Left hindlimb (tissue), 1 donor: ENCODE data around the gene CAPN10.
"Not testable (repeated sequence)": the region's sequence is repeated elsewhere in the genome, so short reads cannot be mapped to it uniquely, and the experiment has no call there.

Experiments used
- DNase-seq: peaks from one replicate; pipeline ENCODE4 v3.0.0-alpha.2; 2018

Gene CAPN10

GRCh38 chr2:240604291-240604938 lies 17.9 kb downstream of the CAPN10 start:
- DNase-seq: peak; percentile 63

- peak; percentile 33 for DNase-seq
These were observed 18.6 kb downstream of the CAPN10 start for GRCh38 chr2:240604939-240605716.

- peak; percentile 4 for DNase-seq
These were observed 19.6 kb downstream of the CAPN10 start for GRCh38 chr2:240605867-240606743.

GRCh38 chr2:240611601-240612210 lies 25.2 kb downstream of the CAPN10 start:
- peak; percentile 15 for DNase-seq

GRCh38 chr2:240613781-240614180 lies 27.2 kb downstream of the CAPN10 start:
- DNase-seq: no peak

- DNase-seq: peak; percentile 14
These were observed 27.9 kb downstream of the CAPN10 start for GRCh38 chr2:240614391-240614790.

- no peak for DNase-seq
These were observed 28.9 kb downstream of the CAPN10 start for GRCh38 chr2:240615396-240615795.

GRCh38 chr2:240615820-240616547 lies 29.4 kb downstream of the CAPN10 start:
- peak; percentile 17 for DNase-seq

GRCh38 chr2:240616860-240617666 lies 30.5 kb downstream of the CAPN10 start:
- not testable (repeated sequence) for DNase-seq

- DNase-seq: no peak
These were observed 32.2 kb downstream of the CAPN10 start for GRCh38 chr2:240618776-240619175.

- DNase-seq: peak; percentile 18
These were observed 33.1 kb downstream of the CAPN10 start for GRCh38 chr2:240619506-240620148.

GRCh38 chr2:240620149-240620731 lies 33.7 kb downstream of the CAPN10 start:
- DNase-seq: peak; percentile 13

- DNase-seq: peak; percentile 11
These were observed 34.3 kb downstream of the CAPN10 start for GRCh38 chr2:240620859-240621258.

GRCh38 chr2:240622060-240622411 lies 35.5 kb downstream of the CAPN10 start:
- no peak for DNase-seq

- DNase-seq: peak; percentile 26
These were observed 36.1 kb downstream of the CAPN10 start for GRCh38 chr2:240622531-240623235.

GRCh38 chr2:240623531-240624010 lies 37.0 kb downstream of the CAPN10 start:
- peak; percentile 28 for DNase-seq

- peak; percentile 15 for DNase-seq
These were observed 37.7 kb downstream of the CAPN10 start for GRCh38 chr2:240624011-240624949.

- DNase-seq: peak; percentile 38
These were observed 38.6 kb downstream of the CAPN10 start, which contains the start of gene GPR35 for GRCh38 chr2:240624950-240625621. Gene GPR35, plus strand, starts transcription at chr2:240625480. Its CDS starts 4,473 bp downstream, at chr2:240629953.
